Thoracic aorta (tissue), 2 donors: ENCODE results near the gene MUL1. TPM values are rescaled to one million over a fixed set of nuclear protein-coding genes. Genes with fewer than 3 reads are reported as not detected.

Experiments
- ATAC-seq: fragments of 150-250 bp; one replicate; pipeline ENCODE4 v1.8.0; 2017; ENCODE audit warnings: low read depth; ENCODE audit not compliant: insufficient number of reproducible peaks, low FRiP score
- DNase-seq: peaks from one replicate; pipeline ENCODE4 v3.0.0-alpha.2; 2020; ENCODE audit warnings: low spot score
- H3K27ac ChIP-seq, 2 donors: fragments of 200-600 bp; sonication (generic); 1 replicate in 1 of 2; 2 replicates in 1 of 2; pipeline ENCODE4 v1.5.1; 2016; ENCODE audit warnings: mild to moderate bottlenecking in 2 of 2, moderate library complexity in 2 of 2
- H3K27me3 ChIP-seq: fragments of 200-600 bp; sonication (generic); replicated peaks from 2 replicates; pipeline ENCODE4 v1.6.0; 2016; ENCODE audit warnings: mild to moderate bottlenecking; ENCODE audit not compliant: insufficient read depth
- H3K36me3 ChIP-seq: fragments of 200-600 bp; sonication (generic); one replicate; pipeline ENCODE4 v1.5.1; 2016
- H3K4me1 ChIP-seq, 2 donors: fragments of 200-600 bp; sonication (generic); 1 replicate in 1 of 2; 2 replicates in 1 of 2; pipeline versions ENCODE4 v1.5.1 to v1.6.0; 2016; ENCODE audit warnings: low read depth in 2 of 2, mild to moderate bottlenecking in 1 of 2; ENCODE audit not compliant: control insufficient read depth in 1 of 2
- H3K4me3 ChIP-seq: fragments of 200-600 bp; sonication (generic); 2 replicates; pipeline ENCODE4 v1.5.1; 2016; ENCODE audit warnings: mild to moderate bottlenecking
- H3K9me3 ChIP-seq: fragments of 200-600 bp; sonication (generic); 2 replicates; pipeline ENCODE4 v1.5.1; 2016
- CTCF ChIP-seq: fragments of 200-600 bp; sonication (generic); IDR thresholded peaks from one replicate; pipeline ENCODE4 v1.5.1; 2019; ENCODE audit warnings: antibody characterized with exemption
- total RNA-seq, 2 donors: library from RNA; depleted of rRNA; stranded (reverse); fragments of >200 nt; gene quantifications; one replicate each; pipeline versions ENCODE4 v1.1.0 to v1.2.3, GENCODE V29; 2016

The MUL1 gene
- total RNA-seq, 2 donors from 2014 or later: 27.2 to 41.8 TPM

- H3K36me3 ChIP-seq: peaks cover 7% of the 10 kb centered on the region
- H3K9me3 ChIP-seq: no peaks in the 10 kb centered on the region
- no peaks in the 10 kb centered on the region for H3K27me3 ChIP-seq
- DNase-seq (no peak), ATAC-seq (no peak)
- H3K4me1 ChIP-seq: peaks cover 0 to 8% of the 10 kb centered on the region in 2 donors
- no peak overlapping the region for H3K4me3 ChIP-seq
- no peak for TF ChIP-seq CTCF
- no peak overlapping the region for H3K27ac ChIP-seq
These were observed 13.2 kb downstream of the MUL1 start for GRCh38 chr1:20494609-20495311.

GRCh38 chr1:20493839-20494608 is 13.9 kb downstream of the MUL1 start:
- Histone ChIP-seq H3K9me3 (no peaks in the 10 kb centered on the region), H3K4me3 (no peak overlapping the region), H3K4me1 (peaks cover 0 to 8% of the 10 kb centered on the region in 2 donors), H3K27me3 (no peaks in the 10 kb centered on the region), H3K27ac (no peak overlapping the region), H3K36me3 (peaks cover 3% of the 10 kb centered on the region)
- peak; percentile 94 for TF ChIP-seq CTCF
- DNase-seq (peak; percentile 62), ATAC-seq (peak; percentile 42)

GRCh38 chr1:20493309-20493708 is 14.6 kb downstream of the MUL1 start:
- DNase-seq (no peak), ATAC-seq (no peak)
- Histone ChIP-seq H3K27ac (no peak overlapping the region), H3K4me1 (peaks cover 0 to 8% of the 10 kb centered on the region in 2 donors), H3K36me3 (no peaks in the 10 kb centered on the region), H3K27me3 (no peaks in the 10 kb centered on the region), H3K9me3 (no peaks in the 10 kb centered on the region), H3K4me3 (no peak overlapping the region)
- TF ChIP-seq CTCF: no peak

DNA sequence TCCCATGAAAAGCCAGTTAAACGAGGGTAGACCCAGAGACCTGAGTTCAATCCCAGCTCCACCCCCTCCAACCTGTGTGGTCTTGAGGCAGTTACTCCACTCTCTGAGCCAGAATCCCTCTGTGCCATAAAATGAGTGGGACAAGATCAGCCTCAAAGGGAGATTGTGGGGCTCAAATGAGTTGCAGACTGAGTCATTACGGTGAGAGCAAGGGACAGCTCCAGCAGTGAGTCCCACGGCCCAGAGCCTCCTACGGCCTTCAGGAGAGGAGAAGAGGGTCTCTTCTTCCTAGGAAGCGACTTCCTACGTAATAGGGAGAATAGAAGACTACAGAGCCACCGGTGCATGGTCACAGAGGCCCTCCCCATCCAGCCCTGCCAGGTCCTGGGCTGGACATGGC is 15.2 kb downstream of the MUL1 start:
- Histone ChIP-seq H3K4me3 (no peak overlapping the region), H3K36me3 (no peaks in the 10 kb centered on the region), H3K27ac (no peak overlapping the region), H3K27me3 (no peaks in the 10 kb centered on the region), H3K9me3 (no peaks in the 10 kb centered on the region), H3K4me1 (peaks cover 0 to 8% of the 10 kb centered on the region in 2 donors)
- no peak for ATAC-seq
- no peak for TF ChIP-seq CTCF
- no peak for DNase-seq

GRCh38 chr1:20491866-20492265 is 16.1 kb downstream of the MUL1 start:
- H3K4me1 ChIP-seq: peaks cover 0 to 11% of the 10 kb centered on the region in 2 donors
- no peak for TF ChIP-seq CTCF
- H3K27ac ChIP-seq: no peak overlapping the region
- ATAC-seq (no peak), DNase-seq (no peak)
- H3K9me3 ChIP-seq: no peaks in the 10 kb centered on the region
- no peaks in the 10 kb centered on the region for H3K36me3 ChIP-seq
- no peak overlapping the region for H3K4me3 ChIP-seq
- no peaks in the 10 kb centered on the region for H3K27me3 ChIP-seq
